PFSK-1 (cell line): ENCODE measurements around the gene CORO2B.

Source experiments
- FOXP2 ChIP-seq: optimal IDR thresholded peaks from 2 replicates; pipeline ENCODE3; 2011; ENCODE audit warnings: borderline replicate concordance, control low read depth, inconsistent platforms; ENCODE audit not compliant: insufficient read depth; ENCODE audit errors: extremely low read length, extremely low read depth
- POLR2AphosphoS5 ChIP-seq: IDR thresholded peaks from 2 replicates; pipeline ENCODE4 v1.6.1; 2012; ENCODE audit warnings: low read depth, mild to moderate bottlenecking, control low read depth, low read length, moderate library complexity
- REST ChIP-seq, 2 experiments: IDR thresholded peaks; 2 replicates each; pipeline versions ENCODE4 v1.6.1 to v1.8.0; 2011 to 2012; ENCODE audit warnings: low read depth in 2 of 2, low read length in 2 of 2, control low read depth in 1 of 2, inconsistent platforms in 1 of 2, mild to moderate bottlenecking in 1 of 2, moderate library complexity in 1 of 2; ENCODE audit not compliant: insufficient read depth in 1 of 2
- SIN3A ChIP-seq: IDR thresholded peaks from 2 replicates; pipeline ENCODE4 v1.6.1; 2012; ENCODE audit warnings: mild to moderate bottlenecking, low read length, moderate library complexity, borderline replicate concordance; ENCODE audit not compliant: insufficient read depth
- TAF1 ChIP-seq: IDR thresholded peaks from 2 replicates; pipeline ENCODE4 v1.6.1; 2012; ENCODE audit warnings: low read length, control low read depth, borderline replicate concordance; ENCODE audit not compliant: insufficient read depth

The CORO2B gene

GRCh38 chr15:68633231-68634121 lies 54.7 kb downstream of the CORO2B start:
- no peak for TF ChIP-seq TAF1

DNA sequence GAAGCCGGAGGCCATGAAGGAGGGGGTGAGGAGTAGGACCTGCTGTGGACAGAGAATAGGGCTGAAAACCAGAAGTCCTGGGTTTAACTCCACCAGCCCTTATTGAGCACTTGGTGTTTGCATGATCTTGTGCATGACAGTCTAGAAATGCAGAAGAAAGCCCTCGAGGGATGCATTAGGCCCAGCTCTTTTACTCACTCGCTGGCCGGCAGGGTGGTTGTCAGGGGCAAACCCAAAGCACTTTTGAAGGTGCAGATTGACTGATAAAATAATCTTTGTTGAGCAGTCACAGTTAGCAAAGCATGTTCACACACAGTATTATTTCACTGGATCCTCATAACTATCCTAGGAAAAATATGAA lies 55.3 kb downstream of the CORO2B start:
- TF ChIP-seq FOXP2 (no peak), REST (IDR thresholded peaks at IDR 0.05; ENCODE audit: insufficient read depth in 1 of 2, low read depth in 2 of 2, low read length in 2 of 2) (no peak), SIN3A (no peak), POLR2AphosphoS5 (no peak), TAF1 (no peak)

DNA sequence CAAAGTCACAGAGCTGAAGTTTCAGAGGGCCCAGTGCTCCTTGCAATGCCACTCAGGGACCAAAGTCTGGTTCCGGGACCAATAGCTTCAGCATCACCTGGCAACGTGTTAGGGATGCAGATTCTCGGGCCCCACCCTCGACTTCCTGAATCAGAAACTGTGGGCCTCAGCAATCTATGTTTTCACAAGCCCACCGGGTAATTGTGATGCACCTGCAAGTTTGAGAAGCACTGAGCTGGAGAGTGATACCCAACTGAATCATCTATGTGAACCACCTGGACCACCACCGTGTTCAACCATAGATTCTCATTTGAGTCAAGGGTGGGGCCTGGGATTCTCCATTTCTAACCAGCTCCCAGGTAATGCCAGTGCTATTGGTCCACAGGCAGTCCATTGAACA lies 55.7 kb downstream of the CORO2B start:
- no peak for TF ChIP-seq SIN3A
- TF ChIP-seq REST (IDR thresholded peaks at IDR 0.05; ENCODE audit: insufficient read depth in 1 of 2, low read depth in 2 of 2, low read length in 2 of 2) = no peak

GRCh38 chr15:68635141-68635540 lies 56.3 kb downstream of the CORO2B start:
- TF ChIP-seq REST (IDR thresholded peaks at IDR 0.05; ENCODE audit: insufficient read depth in 1 of 2, low read depth in 2 of 2, low read length in 2 of 2) (no peak), FOXP2 (no peak), SIN3A (no peak)

DNA sequence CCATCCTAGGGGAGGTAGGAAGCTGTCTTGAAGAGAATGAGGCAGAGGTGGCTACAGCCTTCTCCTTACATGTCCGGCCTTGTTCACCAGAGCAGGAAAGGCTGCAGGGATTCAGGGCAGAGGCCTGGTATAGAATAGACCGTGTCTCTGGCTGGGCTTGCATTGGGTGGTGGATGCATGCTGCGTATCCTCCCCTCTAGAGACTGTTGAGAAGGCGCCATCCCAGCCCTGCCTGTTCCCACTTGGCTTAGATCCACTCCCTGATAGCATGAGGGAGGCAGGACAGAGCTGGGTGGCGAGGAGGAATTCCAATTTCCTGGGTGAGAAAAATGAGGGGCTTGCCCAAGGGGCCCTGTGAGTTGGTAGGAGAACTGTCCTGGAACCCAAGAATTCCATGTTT lies 57.5 kb downstream of the CORO2B start:
- no peak for TF ChIP-seq SIN3A
- no peak for TF ChIP-seq FOXP2
- no peak for TF ChIP-seq REST (IDR thresholded peaks at IDR 0.05; ENCODE audit: insufficient read depth in 1 of 2, low read depth in 2 of 2, low read length in 2 of 2)
